A549 (cell line): ENCODE results near the gene AUTS2. TPM values are rescaled to one million over a fixed set of nuclear protein-coding genes. Genes with fewer than 3 reads are reported as not detected.

ENCODE experiments used
- ATAC-seq, 2 experiments: fragments of 200-7000 bp in 1 of 2; fragments of >200 bp in 1 of 2; cut with Nextera tagmentation in 1 of 2; cut with Tn5 transposase in 1 of 2; 3 replicates each; pipeline versions ENCODE4 v1.8.0 to v1.9.1; 2018 to 2020; ENCODE audit warnings: mild to moderate bottlenecking in 1 of 2, moderate library complexity in 1 of 2
- CTCF ChIA-PET: fragments of 300-600 bp; sonication (Branson Sonifier 250); formaldehyde crosslinking; extraction: SDS; loops from one replicate; lab custom pipeline; 2021; ENCODE audit warnings: antibody characterized with exemption, inconsistent platforms; lab: Yijun Ruan, JAX
- POLR2A ChIA-PET: fragments of 350-600 bp; formaldehyde crosslinking; extraction: SDS; loops from one replicate; lab custom pipeline; 2021; ENCODE audit warnings: antibody characterized with exemption, inconsistent platforms; lab: Yijun Ruan, JAX
- DNase-seq, 2 experiments: peaks; one replicate each; pipeline versions ENCODE4 v3.0.0 to v3.0.0-alpha.2; 2011 to 2016; ENCODE audit warnings: low read depth in 1 of 2, low spot score in 1 of 2
- FAIRE-seq: peaks from 2 replicates; lab custom pipeline; 2011; peaks lifted over from hg19 to GRCh38; lab: Jason Lieb, UNC
- H3K27ac ChIP-seq, 2 experiments: fragments of >200 bp; sonication (Bioruptor Twin); formaldehyde crosslinking; 3 replicates each; pipeline ENCODE4 v1.5.1; 2016 to 2017
- H3K4me1 ChIP-seq: fragments of >200 bp; sonication (Bioruptor Twin); formaldehyde crosslinking; 3 replicates; pipeline ENCODE4 v1.6.1; 2016
- H3K4me2 ChIP-seq: fragments of >200 bp; sonication (Bioruptor Twin); formaldehyde crosslinking; 3 replicates; pipeline ENCODE4 v1.6.1; 2016
- H3K4me3 ChIP-seq: fragments of >200 bp; sonication (Bioruptor Twin); formaldehyde crosslinking; 3 replicates; pipeline ENCODE4 v1.5.1; 2016
- H3K9me3 ChIP-seq: fragments of >200 bp; sonication (Bioruptor Twin); formaldehyde crosslinking; 3 replicates; pipeline ENCODE4 v1.6.1; 2016
- CBX8 ChIP-seq: fragments of 200-600 bp; sonication (generic); IDR thresholded peaks from 2 replicates; pipeline ENCODE4 v1.6.1; 2016
- CEBPB ChIP-seq, 2 experiments: fragments of >200 bp in 1 of 2; sonication (Bioruptor Twin) in 1 of 2; formaldehyde crosslinking in 1 of 2; IDR thresholded peaks; 2 replicates each; pipeline ENCODE4 v1.6.1; 2012 to 2016
- CHD2 ChIP-seq: fragments of 150-350 bp; IDR thresholded peaks from 2 replicates; pipeline ENCODE4 v1.6.1; 2014; ENCODE audit warnings: low read length; ENCODE audit not compliant: partially characterized antibody
- EHMT2 ChIP-seq: fragments of 200-600 bp; sonication (generic); IDR thresholded peaks from 2 replicates; pipeline ENCODE4 v1.6.1; 2016; ENCODE audit warnings: antibody characterized with exemption, low read depth, mild to moderate bottlenecking, moderate library complexity
- EP300 ChIP-seq, 2 experiments: fragments of >200 bp; sonication (Bioruptor Twin); formaldehyde crosslinking; IDR thresholded peaks; 2 replicates in 1 of 2; 3 replicates in 1 of 2; pipeline ENCODE4 v1.6.1; 2016 to 2017
- ESRRA ChIP-seq: fragments of 150-350 bp; IDR thresholded peaks from 2 replicates; pipeline ENCODE4 v1.6.1; 2014; ENCODE audit warnings: mild to moderate bottlenecking, low read length, borderline replicate concordance
- FOSL2 ChIP-seq, 2 experiments: fragments of 450-650 bp in 1 of 2; fragments of >200 bp in 1 of 2; sonication (Bioruptor Twin) in 1 of 2; formaldehyde crosslinking; IDR thresholded peaks; 2 replicates each; pipeline versions ENCODE4 v1.5.0 to v1.6.1; 2016 to 2020; ENCODE audit warnings: mild to moderate bottlenecking in 1 of 2, moderate library complexity in 1 of 2
- FOXS1 ChIP-seq: fragments of 250-450 bp; sonication (Bioruptor Pico); IDR thresholded peaks from 2 replicates; pipeline ENCODE4 v1.5.0; 2020; ENCODE audit warnings: mild to moderate bottlenecking, moderate library complexity
- GATA3 ChIP-seq: IDR thresholded peaks from 2 replicates; pipeline ENCODE4 v1.6.1; 2012; ENCODE audit warnings: borderline replicate concordance
- HOXB5 ChIP-seq: fragments of 250-450 bp; sonication (Bioruptor Pico); IDR thresholded peaks from 2 replicates; pipeline ENCODE4 v1.5.0; 2020; ENCODE audit warnings: mild to moderate bottlenecking, moderate library complexity
- JUNB ChIP-seq: fragments of >200 bp; sonication (Bioruptor Twin); formaldehyde crosslinking; IDR thresholded peaks from 2 replicates; pipeline ENCODE4 v1.6.1; 2016
- KDM1A ChIP-seq: fragments of 200-600 bp; sonication (generic); IDR thresholded peaks from 2 replicates; pipeline ENCODE4 v1.6.1; 2016; ENCODE audit warnings: low read depth, mild to moderate bottlenecking
- KDM5A ChIP-seq: fragments of 200-600 bp; sonication (generic); IDR thresholded peaks from 2 replicates; pipeline ENCODE4 v1.6.1; 2016; ENCODE audit warnings: antibody characterized with exemption, mild to moderate bottlenecking
- MAZ ChIP-seq: fragments of 150-350 bp; IDR thresholded peaks from 2 replicates; pipeline ENCODE4 v1.6.1; 2014; ENCODE audit warnings: antibody characterized with exemption, low read depth, low read length, borderline replicate concordance
- POLR2AphosphoS2 ChIP-seq: conservative IDR thresholded peaks from 2 replicates; pipeline ENCODE4 v1.6.1; 2012; ENCODE audit warnings: low read length, improper control_type of control experiment, inconsistent platforms
- RAD21 ChIP-seq, 2 experiments: fragments of >200 bp in 1 of 2; sonication (Bioruptor Twin) in 1 of 2; formaldehyde crosslinking in 1 of 2; IDR thresholded peaks in 1 of 2; conservative IDR thresholded peaks in 1 of 2; 2 replicates in 1 of 2; 3 replicates in 1 of 2; pipeline ENCODE4 v1.6.1; 2012 to 2018; ENCODE audit warnings: inconsistent platforms in 1 of 2
- RARB ChIP-seq: fragments of 250-450 bp; sonication (Bioruptor Pico); IDR thresholded peaks from 2 replicates; pipeline ENCODE4 v1.8.0; 2021; ENCODE audit warnings: mild to moderate bottlenecking, moderate library complexity
- RFX5 ChIP-seq: fragments of 450-650 bp; IDR thresholded peaks from 2 replicates; pipeline ENCODE4 v1.7.1; 2014; ENCODE audit warnings: antibody characterized with exemption, mild to moderate bottlenecking, moderate library complexity
- SMC3 ChIP-seq: fragments of >200 bp; sonication (Bioruptor Twin); formaldehyde crosslinking; IDR thresholded peaks from 3 replicates; pipeline ENCODE4 v1.6.1; 2018; ENCODE audit warnings: inconsistent platforms
- SREBF2 ChIP-seq: fragments of 450-650 bp; IDR thresholded peaks from 2 replicates; pipeline ENCODE4 v1.6.1; 2014; ENCODE audit warnings: mild to moderate bottlenecking, moderate library complexity
- TFCP2L1 ChIP-seq: fragments of 250-450 bp; sonication (Bioruptor Pico); IDR thresholded peaks from 2 replicates; pipeline ENCODE4 v1.5.0; 2021; ENCODE audit warnings: mild to moderate bottlenecking
- TP53 ChIP-seq: fragments of 250-450 bp; sonication (Bioruptor Pico); IDR thresholded peaks from 2 replicates; pipeline ENCODE4 v1.5.0; 2021; ENCODE audit warnings: mild to moderate bottlenecking, moderate library complexity
- ZFP36 ChIP-seq: fragments of 450-650 bp; IDR thresholded peaks from 2 replicates; pipeline ENCODE4 v1.6.1; 2014; ENCODE audit warnings: borderline replicate concordance; ENCODE audit not compliant: partially characterized antibody
- ZSCAN20 ChIP-seq: fragments of 250-450 bp; sonication (Bioruptor Pico); IDR thresholded peaks from 2 replicates; pipeline ENCODE4 v1.8.0; 2022; ENCODE audit warnings: mild to moderate bottlenecking, moderate library complexity
- WGBS: methylation state at CpG from one replicate; pipeline ENCODE4 v1.1.6; 2017; ENCODE audit errors: missing lambda C conversion rate; 5-methylcytosine and 5-hydroxymethylcytosine counted together
- polyA plus RNA-seq, 4 experiments: library from polyadenylated mRNA; depleted of rRNA in 3 of 4; stranded (reverse); fragments of >200 nt; fragmentation: RNase III in 1 of 4; extraction: RNeasy Plus Mini Kit Qiagen cat#74134 plus additional on column Dnase treatment in 1 of 4; gene quantifications; 2 replicates in 3 of 4; 3 replicates in 1 of 4; pipeline ENCODE4 v1.2.3, GENCODE V29; 2011 to 2017
- TF ChIP-seq, protein P1 (sequence below): fragments of >200 bp; sonication (Bioruptor Twin); formaldehyde crosslinking; IDR thresholded peaks from 2 replicates; pipeline ENCODE4 v1.6.1; 2016
- TF ChIP-seq, protein P2 (sequence below): IDR thresholded peaks from 2 replicates; pipeline ENCODE4 v1.6.1; 2012
- TF ChIP-seq, protein P3 (sequence below): fragments of 150-350 bp; IDR thresholded peaks from 2 replicates; pipeline ENCODE4 v1.6.1; 2014; ENCODE audit warnings: low read depth, mild to moderate bottlenecking, low read length
- TF ChIP-seq, protein P4 (sequence below): fragments of 200-600 bp; sonication (generic); IDR thresholded peaks from 2 replicates; pipeline ENCODE4 v1.6.1; 2016; ENCODE audit warnings: antibody characterized with exemption, mild to moderate bottlenecking, moderate library complexity

AUTS2 gene
- polyA plus RNA-seq, 2 of the 4 experiments (the other 2 are of a cell fraction), result 1.6 to 3.6 TPM

DNA sequence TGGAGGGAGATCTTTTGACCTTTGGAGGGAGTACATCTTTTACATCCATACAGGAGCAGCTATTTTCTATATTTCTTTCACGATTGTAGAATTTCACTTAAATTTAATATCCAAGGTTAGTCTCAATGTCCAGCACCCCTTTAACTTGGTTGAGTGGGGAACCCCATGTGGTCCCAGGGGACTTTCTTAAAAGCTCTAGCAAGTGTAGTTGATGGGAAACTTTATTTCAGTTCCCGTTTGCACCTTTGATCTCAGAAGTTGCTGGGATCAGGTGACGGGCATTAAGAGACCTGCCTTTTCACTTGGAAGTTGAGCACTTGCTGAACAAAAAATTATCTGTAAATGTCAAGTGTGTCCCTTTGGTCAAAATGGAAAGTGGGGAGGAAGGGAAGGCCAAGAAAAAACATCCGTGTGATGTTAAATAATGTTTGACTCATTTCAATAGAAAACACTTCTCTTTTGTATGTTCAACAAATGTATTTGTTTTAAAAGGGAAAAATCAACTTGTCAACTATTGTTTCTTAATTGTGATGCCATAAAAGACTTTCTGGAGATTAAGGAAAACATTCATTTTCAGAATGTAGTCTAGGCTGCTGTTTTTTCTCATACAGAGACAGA, 1163.5 kb downstream of the AUTS2 start:
- ATAC-seq (no peak), FAIRE-seq (no peak), DNase-seq (no peak)
- H3K4me2 ChIP-seq, result no peak overlapping the region
- H3K4me3 ChIP-seq, result no peak overlapping the region
- no peak overlapping the region for H3K27ac ChIP-seq
- no peak for TF ChIP-seq TFCP2L1 (CRISPR knock-in tag)
- TF ChIP-seq, protein P1, sequence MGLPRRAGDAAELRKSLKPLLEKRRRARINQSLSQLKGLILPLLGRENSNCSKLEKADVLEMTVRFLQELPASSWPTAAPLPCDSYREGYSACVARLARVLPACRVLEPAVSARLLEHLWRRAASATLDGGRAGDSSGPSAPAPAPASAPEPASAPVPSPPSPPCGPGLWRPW, result no peak
- TF ChIP-seq, protein P2, sequence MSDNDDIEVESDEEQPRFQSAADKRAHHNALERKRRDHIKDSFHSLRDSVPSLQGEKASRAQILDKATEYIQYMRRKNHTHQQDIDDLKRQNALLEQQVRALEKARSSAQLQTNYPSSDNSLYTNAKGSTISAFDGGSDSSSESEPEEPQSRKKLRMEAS, result no peak
- TF ChIP-seq CBX8, result no peak
- no peak for TF ChIP-seq CHD2
- H3K4me1 ChIP-seq, result no peaks in the 10 kb centered on the region
- WGBS, result 43% methylated on average over 4 of the region's 4 CpGs
- CTCF ChIA-PET, result no interaction called here
- POLR2A ChIA-PET, result no interaction called here
- H3K9me3 ChIP-seq, result no peaks in the 10 kb centered on the region

DNA sequence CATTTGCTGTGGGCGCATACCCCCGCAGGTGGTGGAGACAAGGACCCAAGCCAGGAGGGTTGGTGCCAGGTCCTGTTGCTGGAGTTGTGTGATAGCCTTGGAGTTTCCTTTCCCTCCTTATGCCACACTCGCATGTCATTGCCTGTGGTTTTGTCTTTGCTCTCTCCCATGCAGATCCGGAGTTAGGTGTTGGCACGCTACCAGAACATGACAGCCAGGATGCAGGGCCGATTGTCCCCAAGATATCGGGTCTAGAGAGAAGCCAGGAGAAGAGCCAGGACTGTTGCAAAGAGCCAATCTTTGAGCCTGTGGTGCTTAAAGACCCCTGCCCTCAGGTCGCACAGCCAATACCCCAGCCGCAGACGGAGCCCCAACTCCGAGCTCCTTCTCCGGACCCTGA, 1164.4 kb downstream of the AUTS2 start:
- FAIRE-seq (no peak), DNase-seq (no peak), ATAC-seq (no peak)
- no peaks in the 10 kb centered on the region for H3K4me1 ChIP-seq
- POLR2A ChIA-PET, result no interaction called here
- CTCF ChIA-PET, result no interaction called here
- H3K9me3 ChIP-seq, result no peaks in the 10 kb centered on the region
- 66% methylated on average over 12 of the region's 12 CpGs for WGBS
- TF ChIP-seq, protein P3, sequence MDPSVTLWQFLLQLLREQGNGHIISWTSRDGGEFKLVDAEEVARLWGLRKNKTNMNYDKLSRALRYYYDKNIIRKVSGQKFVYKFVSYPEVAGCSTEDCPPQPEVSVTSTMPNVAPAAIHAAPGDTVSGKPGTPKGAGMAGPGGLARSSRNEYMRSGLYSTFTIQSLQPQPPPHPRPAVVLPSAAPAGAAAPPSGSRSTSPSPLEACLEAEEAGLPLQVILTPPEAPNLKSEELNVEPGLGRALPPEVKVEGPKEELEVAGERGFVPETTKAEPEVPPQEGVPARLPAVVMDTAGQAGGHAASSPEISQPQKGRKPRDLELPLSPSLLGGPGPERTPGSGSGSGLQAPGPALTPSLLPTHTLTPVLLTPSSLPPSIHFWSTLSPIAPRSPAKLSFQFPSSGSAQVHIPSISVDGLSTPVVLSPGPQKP, result no peak
- TF ChIP-seq SMC3 (no peak), ESRRA (no peak), GATA3 (no peak), TP53 (CRISPR knock-in tag) (no peak), KDM1A (no peak), ZFP36 (no peak), SREBF2 (no peak), FOSL2 (IDR thresholded peaks at IDR 0.05) (no peak), FOSL2 (CRISPR knock-in tag; IDR thresholded peaks at IDR 0.05) (no peak), ZSCAN20 (CRISPR knock-in tag) (no peak), RFX5 (no peak), HOXB5 (CRISPR knock-in tag) (no peak), CEBPB (IDR thresholded peaks at IDR 0.05) (no peak)
- no peak overlapping the region for H3K27ac ChIP-seq
- no peak overlapping the region for H3K4me2 ChIP-seq
- H3K4me3 ChIP-seq, result no peak overlapping the region

DNA sequence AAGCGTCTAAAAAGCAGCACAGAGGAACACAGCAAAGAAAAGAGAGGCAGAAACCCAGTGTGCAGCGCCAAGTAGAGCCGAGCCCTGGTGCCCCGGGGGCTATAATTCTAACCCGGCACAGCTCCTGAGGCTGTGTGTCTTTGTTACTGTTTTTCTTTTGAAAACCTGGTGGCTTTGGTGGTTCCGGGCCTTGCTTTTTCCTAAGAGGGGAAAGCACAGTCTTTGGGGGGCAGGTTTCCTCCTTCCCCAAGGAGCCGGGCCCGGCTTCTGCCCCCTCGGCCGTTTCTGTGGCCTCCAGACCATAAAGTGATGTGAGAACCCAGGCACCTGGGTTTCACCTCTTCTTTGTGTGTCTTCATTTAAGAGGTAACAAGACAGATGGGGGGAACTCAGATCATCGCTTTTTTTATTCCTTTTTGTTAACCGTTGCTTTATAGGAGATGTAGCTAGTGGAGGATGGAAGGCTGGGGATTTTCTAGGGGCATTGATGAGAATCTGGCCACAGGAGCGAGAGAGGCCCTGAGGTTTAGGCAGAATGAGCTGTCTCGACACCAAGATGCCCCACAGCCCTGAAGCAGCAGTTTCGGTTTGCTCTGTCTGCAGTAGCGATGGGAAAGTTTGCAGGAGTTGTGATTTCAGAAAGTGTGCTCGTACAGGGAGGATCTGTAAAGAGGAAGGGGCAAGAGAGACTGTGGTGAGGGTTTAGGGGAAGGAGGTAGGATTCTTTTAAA, 1165.9 kb downstream of the AUTS2 start:
- no peak for ATAC-seq
- FAIRE-seq, result no peak
- no peak overlapping the region for H3K4me2 ChIP-seq
- no peak for TF ChIP-seq MAZ
- no peak for TF ChIP-seq FOSL2 (IDR thresholded peaks at IDR 0.05)
- TF ChIP-seq FOSL2 (CRISPR knock-in tag; IDR thresholded peaks at IDR 0.05), result no peak
- no peak for TF ChIP-seq KDM1A
- TF ChIP-seq, protein P4, sequence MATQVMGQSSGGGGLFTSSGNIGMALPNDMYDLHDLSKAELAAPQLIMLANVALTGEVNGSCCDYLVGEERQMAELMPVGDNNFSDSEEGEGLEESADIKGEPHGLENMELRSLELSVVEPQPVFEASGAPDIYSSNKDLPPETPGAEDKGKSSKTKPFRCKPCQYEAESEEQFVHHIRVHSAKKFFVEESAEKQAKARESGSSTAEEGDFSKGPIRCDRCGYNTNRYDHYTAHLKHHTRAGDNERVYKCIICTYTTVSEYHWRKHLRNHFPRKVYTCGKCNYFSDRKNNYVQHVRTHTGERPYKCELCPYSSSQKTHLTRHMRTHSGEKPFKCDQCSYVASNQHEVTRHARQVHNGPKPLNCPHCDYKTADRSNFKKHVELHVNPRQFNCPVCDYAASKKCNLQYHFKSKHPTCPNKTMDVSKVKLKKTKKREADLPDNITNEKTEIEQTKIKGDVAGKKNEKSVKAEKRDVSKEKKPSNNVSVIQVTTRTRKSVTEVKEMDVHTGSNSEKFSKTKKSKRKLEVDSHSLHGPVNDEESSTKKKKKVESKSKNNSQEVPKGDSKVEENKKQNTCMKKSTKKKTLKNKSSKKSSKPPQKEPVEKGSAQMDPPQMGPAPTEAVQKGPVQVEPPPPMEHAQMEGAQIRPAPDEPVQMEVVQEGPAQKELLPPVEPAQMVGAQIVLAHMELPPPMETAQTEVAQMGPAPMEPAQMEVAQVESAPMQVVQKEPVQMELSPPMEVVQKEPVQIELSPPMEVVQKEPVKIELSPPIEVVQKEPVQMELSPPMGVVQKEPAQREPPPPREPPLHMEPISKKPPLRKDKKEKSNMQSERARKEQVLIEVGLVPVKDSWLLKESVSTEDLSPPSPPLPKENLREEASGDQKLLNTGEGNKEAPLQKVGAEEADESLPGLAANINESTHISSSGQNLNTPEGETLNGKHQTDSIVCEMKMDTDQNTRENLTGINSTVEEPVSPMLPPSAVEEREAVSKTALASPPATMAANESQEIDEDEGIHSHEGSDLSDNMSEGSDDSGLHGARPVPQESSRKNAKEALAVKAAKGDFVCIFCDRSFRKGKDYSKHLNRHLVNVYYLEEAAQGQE, result no peak
- TF ChIP-seq JUNB, result no peak
- no peak for TF ChIP-seq TP53 (CRISPR knock-in tag)
- TF ChIP-seq SMC3, result no peak
- TF ChIP-seq, protein P1, result no peak
- no peak for TF ChIP-seq EHMT2
- TF ChIP-seq EP300 (IDR thresholded peaks at IDR 0.05), result no peak
- TF ChIP-seq RARB, result no peak
- no peak for TF ChIP-seq KDM5A
- TF ChIP-seq POLR2AphosphoS2, result no peak
- TF ChIP-seq FOXS1, result no peak
- no peak for TF ChIP-seq RAD21 (conservative IDR thresholded peaks at IDR 0.05 in 1 of 2, IDR thresholded peaks at IDR 0.05 in 1 of 2)
- no peak for TF ChIP-seq RFX5
- no peak for TF ChIP-seq SREBF2
- ChIA-PET CTCF (no interaction called here), POLR2A (no interaction called here)
- 51% methylated on average over 17 of the region's 17 CpGs for WGBS
- no peak for DNase-seq
- H3K9me3 ChIP-seq, result no peaks in the 10 kb centered on the region
- no peak overlapping the region for H3K27ac ChIP-seq
- no peak overlapping the region for H3K4me3 ChIP-seq
- no peaks in the 10 kb centered on the region for H3K4me1 ChIP-seq
